ENCODE measurements around the gene HDAC9. TPM values are rescaled to one million over a fixed set of nuclear protein-coding genes. Genes with fewer than 3 reads are reported as not detected.

Gene HDAC9
- total RNA-seq, 2 donors from 2014 or later, result 8.3 to 31.9 TPM

DNA sequence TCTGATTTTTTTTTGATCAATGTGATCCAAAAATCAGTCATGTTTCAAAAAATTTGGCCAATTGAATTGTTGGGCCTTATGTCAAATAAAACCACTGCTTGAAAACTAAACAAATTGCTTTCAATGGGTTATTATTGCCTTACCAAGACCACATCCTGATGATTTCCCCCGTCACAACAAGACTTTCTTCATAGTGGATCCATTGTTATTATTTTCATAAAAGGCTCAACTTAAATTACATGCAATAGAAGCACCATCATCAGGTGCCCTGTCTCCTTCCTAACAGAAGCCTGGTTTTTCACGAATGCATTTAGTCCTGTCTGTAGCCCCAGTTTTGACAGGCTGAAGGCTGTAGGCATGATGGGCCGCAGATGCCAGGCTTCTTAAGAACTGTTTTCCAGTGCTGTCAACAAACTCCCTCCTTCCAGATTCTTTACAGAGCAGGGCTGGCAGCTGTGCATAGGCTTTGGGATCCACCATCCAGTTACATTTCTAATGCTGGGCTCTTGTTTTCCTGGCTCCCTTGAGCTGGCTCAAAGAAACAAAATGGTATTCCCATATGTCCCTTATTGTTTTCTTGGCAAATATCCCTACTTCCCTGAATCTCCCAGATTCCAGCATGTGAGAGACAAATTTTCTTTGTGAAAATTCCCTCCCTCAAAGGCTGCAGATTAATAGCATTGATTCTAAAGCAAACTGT, 319.9 kb downstream of the HDAC9 start:
- intact Hi-C loops (cut with DNase I), result no loop called here

DNA sequence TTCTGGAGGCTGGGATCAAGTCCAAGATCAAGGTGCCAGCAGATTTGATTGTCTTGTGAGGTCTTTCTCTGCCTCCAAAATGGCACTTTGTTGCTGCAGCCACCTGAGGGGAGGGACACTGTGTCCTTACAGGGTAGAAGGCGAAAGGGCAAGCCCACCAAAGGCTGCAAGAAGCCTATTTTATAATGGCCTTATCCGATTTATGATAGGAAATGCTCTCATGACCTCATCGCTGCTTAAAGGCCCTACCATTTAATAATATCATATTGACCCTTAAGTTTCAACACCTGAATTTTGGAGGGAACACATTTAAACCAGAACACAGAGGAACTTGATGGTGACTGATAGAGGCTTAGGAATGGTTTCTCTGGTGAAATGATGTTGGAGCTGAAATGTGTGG, 325.4 kb downstream of the HDAC9 start:
- Histone ChIP-seq H3K4me3 (no peak overlapping the region), H3K27ac (no peak overlapping the region), H3K9me3 (no peaks in the 10 kb centered on the region), H3K27me3 (replicated peaks; ENCODE audit: insufficient read depth) (no peaks in the 10 kb centered on the region), H3K36me3 (no peaks in the 10 kb centered on the region), H3K4me1 (replicated peaks) (no peaks in the 10 kb centered on the region)
- 94% methylated on average over 3 of the region's 3 CpGs for WGBS
- no peak for DNase-seq (ENCODE audit: low spot score)
- intact Hi-C loops (cut with DNase I), result no loop called here
- TF ChIP-seq, protein P1, sequence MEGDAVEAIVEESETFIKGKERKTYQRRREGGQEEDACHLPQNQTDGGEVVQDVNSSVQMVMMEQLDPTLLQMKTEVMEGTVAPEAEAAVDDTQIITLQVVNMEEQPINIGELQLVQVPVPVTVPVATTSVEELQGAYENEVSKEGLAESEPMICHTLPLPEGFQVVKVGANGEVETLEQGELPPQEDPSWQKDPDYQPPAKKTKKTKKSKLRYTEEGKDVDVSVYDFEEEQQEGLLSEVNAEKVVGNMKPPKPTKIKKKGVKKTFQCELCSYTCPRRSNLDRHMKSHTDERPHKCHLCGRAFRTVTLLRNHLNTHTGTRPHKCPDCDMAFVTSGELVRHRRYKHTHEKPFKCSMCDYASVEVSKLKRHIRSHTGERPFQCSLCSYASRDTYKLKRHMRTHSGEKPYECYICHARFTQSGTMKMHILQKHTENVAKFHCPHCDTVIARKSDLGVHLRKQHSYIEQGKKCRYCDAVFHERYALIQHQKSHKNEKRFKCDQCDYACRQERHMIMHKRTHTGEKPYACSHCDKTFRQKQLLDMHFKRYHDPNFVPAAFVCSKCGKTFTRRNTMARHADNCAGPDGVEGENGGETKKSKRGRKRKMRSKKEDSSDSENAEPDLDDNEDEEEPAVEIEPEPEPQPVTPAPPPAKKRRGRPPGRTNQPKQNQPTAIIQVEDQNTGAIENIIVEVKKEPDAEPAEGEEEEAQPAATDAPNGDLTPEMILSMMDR (IDR thresholded peaks at IDR 0.05), result no peak
- TF ChIP-seq POLR2A (IDR thresholded peaks at IDR 0.05), result no peak
- no peak for TF ChIP-seq POLR2AphosphoS5 (IDR thresholded peaks at IDR 0.05)

More for the DNA sequence above, 319.9 kb downstream of the HDAC9 start:
- H3K4me3 ChIP-seq, result no peak overlapping the region
- no peaks in the 10 kb centered on the region for H3K4me1 ChIP-seq (replicated peaks)
- H3K27me3 ChIP-seq (replicated peaks; ENCODE audit: insufficient read depth), result no peaks in the 10 kb centered on the region
- TF ChIP-seq POLR2A (IDR thresholded peaks at IDR 0.05) (no peak), POLR2AphosphoS5 (IDR thresholded peaks at IDR 0.05) (no peak)
- TF ChIP-seq, protein P1 (IDR thresholded peaks at IDR 0.05), result no peak
- no peak overlapping the region for H3K27ac ChIP-seq
- DNase-seq (ENCODE audit: low spot score), result no peak
- no peaks in the 10 kb centered on the region for H3K9me3 ChIP-seq
- H3K36me3 ChIP-seq, result no peaks in the 10 kb centered on the region
- 85% methylated on average over 3 of the region's 3 CpGs for WGBS

DNA sequence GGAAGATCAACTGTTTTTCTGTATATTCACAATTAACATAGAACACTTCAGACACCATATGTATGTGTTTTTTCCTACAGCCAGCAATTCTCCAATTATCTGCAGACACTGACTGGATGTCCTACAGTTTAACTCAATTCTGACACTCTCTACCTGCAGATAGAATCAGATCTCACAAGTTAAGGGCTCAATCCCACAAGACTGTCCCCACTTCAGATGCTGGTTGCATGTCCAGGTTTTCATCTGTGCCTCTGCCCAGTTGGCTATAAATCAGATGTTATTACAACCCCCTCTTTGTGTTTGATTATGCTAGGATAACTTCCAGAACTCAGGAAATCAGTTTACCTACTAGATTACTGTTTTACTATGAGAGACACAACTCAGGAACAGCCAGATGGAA, 326.0 kb downstream of the HDAC9 start:
- TF ChIP-seq POLR2A (IDR thresholded peaks at IDR 0.05), result no peak
- TF ChIP-seq POLR2AphosphoS5 (IDR thresholded peaks at IDR 0.05), result no peak
- TF ChIP-seq, protein P1 (IDR thresholded peaks at IDR 0.05), result no peak
- H3K9me3 ChIP-seq, result no peaks in the 10 kb centered on the region
- no peaks in the 10 kb centered on the region for H3K36me3 ChIP-seq
- H3K4me3 ChIP-seq, result no peak overlapping the region
- H3K27me3 ChIP-seq (replicated peaks; ENCODE audit: insufficient read depth), result no peaks in the 10 kb centered on the region
- no peaks in the 10 kb centered on the region for H3K4me1 ChIP-seq (replicated peaks)
- no peak overlapping the region for H3K27ac ChIP-seq
- intact Hi-C loops (cut with DNase I), result no loop called here
- no peak for DNase-seq (ENCODE audit: low spot score)

DNA sequence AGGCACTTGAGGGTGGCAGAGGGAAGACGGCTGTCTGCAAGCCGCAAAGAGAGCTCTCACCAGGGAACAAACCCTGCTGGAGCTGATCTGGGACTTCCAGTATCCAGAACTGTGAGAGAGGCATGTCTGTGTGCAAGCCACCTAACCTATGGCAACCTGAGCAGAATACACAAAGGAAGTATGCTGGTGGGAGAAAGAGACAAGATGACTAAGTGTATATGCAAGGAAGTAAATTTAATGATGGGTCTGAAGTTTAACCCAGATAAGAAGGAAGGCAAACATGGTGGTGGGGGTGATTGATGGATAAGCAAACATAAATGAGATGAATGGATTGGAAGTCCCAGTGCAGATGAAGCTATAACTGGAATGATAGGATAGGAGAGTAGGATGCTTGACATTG, 328.6 kb downstream of the HDAC9 start:
- intact Hi-C loops (cut with DNase I), result no loop called here

More for the DNA sequence above, 328.6 kb downstream of the HDAC9 start:
- Histone ChIP-seq H3K4me1 (replicated peaks) (no peaks in the 10 kb centered on the region), H3K36me3 (no peaks in the 10 kb centered on the region), H3K9me3 (no peaks in the 10 kb centered on the region), H3K27ac (no peak overlapping the region), H3K27me3 (replicated peaks; ENCODE audit: insufficient read depth) (no peaks in the 10 kb centered on the region), H3K4me3 (no peak overlapping the region)
- WGBS, result 90% methylated on average over 2 of the region's 2 CpGs
- no peak for TF ChIP-seq POLR2AphosphoS5 (IDR thresholded peaks at IDR 0.05)
- TF ChIP-seq, protein P1 (IDR thresholded peaks at IDR 0.05), result no peak
- no peak for TF ChIP-seq POLR2A (IDR thresholded peaks at IDR 0.05)
- DNase-seq (ENCODE audit: low spot score), result no peak

All from prostate gland (tissue), 2 donors.